NT2/D1 (cell line): Measurements from ENCODE around the gene ADGRL4.

Source experiments
- YY1 ChIP-seq: IDR thresholded peaks from 2 replicates; pipeline ENCODE4 v1.6.1; 2011; ENCODE audit not compliant: insufficient read length, insufficient read depth
- ZNF274 ChIP-seq: IDR thresholded peaks from 2 replicates; pipeline ENCODE4 v1.6.1; 2011; ENCODE audit warnings: mild to moderate bottlenecking, low read depth, low read length

DNA sequence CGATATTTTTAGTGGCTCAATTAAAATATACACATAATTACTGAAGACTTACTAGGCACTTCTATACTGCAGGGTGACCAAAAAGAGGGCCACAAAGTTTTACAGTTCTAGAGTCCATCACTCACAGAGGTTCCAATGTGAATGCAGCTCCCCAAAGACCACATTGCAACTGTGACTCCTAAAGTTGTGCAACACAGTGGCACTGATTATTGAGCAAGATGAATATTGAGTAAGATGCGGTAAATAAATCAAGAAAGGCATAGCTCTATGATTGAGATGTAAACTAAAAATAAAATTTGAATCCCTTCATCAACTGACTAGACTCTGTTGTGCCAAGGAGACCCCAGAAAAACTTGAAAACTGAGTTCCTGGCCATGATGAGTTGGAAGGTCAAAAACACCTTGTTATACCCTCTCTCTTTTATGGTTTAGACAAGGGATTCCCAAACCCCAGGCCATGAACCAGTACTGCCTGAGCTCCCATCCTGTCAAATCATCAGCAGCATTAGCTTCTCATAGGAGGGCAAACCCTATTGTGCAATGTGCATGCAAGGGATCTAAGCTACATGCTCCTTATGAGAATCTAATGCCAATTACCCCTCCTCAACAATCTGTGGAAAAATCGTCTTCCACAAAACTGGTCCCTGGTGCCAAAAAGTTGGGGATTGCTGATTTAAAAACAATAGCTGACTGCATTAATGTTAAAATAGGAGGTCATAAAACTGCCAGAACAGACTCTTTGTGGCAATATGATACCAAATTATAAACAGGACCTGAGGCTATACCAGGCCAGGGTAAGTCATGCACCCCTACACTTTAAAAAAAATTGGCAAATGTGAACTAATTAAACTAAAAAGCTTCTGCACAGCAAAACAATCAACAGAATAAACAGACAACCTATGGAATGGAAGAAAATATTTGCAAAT lies 94.3 kb downstream of the ADGRL4 start:
- TF ChIP-seq YY1 (no peak), ZNF274 (no peak)
